HG02678 (cell line): ENCODE measurements around the gene OR2K2.
A peak's percentile ranks its signal among the peaks of the same experiment; 100 is the strongest.
"Not testable (repeated sequence)": the region's sequence is repeated elsewhere in the genome, so short reads cannot be mapped to it uniquely, and the experiment has no call there.

Source experiments
- ATAC-seq: cut with Tn5 transposase; IDR thresholded peaks from one replicate; pipeline ENCODE4 v1.9.1; 2021; ENCODE audit warnings: mild to moderate bottlenecking, moderate library complexity; ENCODE audit not compliant: unreplicated experiment

OR2K2 gene

DNA sequence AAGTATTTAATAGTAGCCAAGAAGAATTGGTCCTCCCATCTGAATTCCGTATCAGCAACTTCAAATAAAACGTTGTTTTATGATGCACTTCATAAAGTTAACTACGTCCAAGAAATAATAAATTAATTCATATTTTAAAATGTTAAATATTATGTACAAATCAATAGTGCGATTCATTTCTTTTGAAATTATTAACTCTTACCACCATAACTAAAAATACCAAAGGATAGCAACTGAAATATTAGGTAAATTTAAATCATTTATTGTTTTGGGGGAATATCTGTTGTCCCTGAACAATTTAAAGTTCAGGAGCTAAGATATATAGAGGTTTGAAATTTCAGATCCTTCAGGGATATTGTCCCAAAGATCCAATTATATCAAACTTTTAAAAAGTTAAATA is at the start of gene OR2K2:
OR2K2 (minus strand) TSS at position 101 of the 400 bp plus-strand sequence. CDS start 1,791 bp downstream, outside the sequence.
- ATAC-seq: no peak

DNA sequence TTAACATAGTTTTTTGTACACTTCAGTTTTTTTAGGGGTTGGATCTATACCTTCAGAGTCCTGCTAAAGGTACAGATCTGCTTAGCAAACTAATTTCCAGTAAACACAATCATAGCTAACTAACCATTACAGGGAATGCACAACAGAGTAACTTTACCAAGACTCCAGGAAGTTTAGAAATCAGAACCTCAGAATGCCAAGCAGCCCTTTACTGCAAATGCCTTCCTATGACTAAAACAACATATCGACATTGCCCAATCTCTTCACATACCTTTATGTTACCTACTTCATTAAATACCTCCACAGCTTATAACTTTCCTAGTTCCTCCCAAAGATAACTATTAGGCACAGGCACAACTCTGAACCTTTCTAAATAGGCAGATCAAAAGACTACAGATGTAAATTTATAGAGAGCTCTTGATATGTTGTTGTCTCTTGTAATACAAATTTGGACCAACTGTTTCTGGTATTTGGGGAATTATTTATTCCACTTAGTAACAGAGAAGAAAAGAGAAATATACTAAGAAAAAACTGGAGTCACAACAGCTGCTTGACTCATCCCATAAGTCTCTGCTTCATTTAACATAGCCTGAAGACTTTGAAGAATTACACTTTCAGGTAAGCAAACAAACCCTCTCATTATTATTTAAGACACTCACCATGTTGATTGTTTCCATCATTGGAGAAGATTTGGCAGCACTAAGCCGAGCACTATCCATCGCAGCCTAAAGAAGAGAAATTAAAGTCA is 46.0 kb upstream of the OR2K2 start:
- ATAC-seq: no peak

DNA sequence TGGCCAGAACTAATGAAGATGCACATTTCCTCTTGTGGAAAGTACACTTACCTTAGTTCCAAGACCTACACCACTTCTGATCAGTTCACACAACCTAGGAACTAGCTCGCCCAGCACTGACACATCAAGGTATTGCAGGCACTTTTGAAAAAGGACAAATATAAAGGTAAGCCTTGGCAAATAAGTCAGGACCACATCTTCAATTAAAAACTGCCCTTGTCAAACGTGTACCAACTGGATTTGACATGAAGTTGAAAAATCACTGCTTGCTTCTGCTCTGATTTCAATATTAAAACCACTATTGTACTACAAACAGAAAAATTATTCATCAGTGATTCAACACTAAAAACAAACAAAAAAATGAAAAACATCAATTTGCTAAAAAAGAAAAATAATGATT is 45.0 kb upstream of the OR2K2 start:
- no peak for ATAC-seq

DNA sequence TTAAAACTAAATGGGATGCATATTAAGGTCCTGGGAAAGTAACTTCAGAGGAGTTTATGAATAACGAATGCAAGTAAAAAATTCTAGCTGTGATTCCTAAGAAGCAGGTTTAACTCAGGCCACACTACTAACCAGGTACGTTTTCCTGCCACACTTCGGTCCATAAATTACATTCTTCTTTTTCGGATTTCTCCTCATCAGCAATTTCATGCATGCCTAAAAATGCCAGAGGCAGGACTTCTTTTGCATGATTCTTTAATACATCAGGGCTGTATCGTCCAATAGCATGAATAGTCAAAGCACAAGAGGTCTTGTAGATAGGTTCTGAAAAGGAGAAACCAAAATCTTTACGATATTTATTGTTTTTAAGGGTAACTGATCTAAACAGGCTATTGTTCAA is 42.3 kb upstream of the OR2K2 start:
- ATAC-seq: no peak

DNA sequence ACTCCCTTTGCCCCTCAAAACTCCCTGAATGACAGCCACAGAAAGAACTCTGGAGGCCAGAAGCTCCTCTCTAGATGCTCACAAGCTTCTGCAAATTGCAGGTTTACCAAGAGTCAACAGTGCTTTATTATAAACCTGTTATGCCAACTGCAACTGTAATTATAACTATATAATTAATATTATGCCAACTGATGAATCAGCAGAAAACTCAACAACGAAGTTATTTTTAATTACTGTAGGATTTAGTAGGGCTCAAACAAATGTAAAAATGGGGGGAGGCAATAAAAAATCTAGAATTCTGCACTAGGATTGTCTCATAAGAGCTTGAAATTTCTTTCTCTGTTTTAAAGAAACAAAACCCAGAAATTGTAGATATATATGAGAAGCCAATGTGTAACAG is 37.0 kb upstream of the OR2K2 start:
- ATAC-seq: no peak

DNA sequence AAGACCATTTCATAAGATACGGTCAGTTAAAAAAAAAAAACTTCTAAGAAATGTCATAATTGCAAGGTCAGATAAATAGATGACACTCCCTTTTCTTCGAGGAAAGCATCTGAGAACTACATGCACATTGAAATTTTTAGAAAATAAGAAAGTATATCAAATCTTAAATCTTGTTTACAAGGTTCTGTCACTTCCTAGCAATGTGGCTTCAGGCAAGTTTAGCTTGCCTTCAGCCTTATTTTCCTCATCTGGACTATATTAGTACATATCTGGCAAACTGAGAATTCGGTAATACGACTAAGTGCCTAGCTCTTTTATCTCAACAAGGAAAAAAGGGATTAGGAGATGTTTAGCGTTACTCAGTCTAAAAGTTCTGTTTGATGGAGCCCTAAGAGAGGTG is 32.5 kb upstream of the OR2K2 start:
- no peak for ATAC-seq

GRCh38 chr9:111360881-111361280 is 30.9 kb upstream of the OR2K2 start:
- ATAC-seq: peak; percentile 43

GRCh38 chr9:111356481-111357244 is 26.6 kb upstream of the OR2K2 start:
- ATAC-seq: no peak

DNA sequence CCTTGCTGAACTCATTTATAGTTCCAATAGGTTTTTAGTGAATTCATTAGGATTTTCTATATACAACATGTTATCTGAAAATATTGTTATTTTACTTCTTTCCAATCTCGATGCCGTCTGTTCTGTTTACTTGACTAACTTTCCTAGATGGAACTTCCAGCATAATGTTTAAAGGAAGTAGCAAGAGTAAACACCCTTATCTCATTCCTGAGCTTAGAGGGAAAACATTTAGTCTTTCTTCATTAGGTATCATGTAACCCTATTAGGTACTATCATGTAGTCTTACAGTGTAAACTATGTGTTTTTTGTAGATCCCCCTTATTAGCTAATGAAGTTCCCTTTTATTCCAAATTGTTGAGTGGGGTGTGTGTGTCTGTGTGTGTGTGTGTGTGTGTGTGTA is 22.5 kb upstream of the OR2K2 start:
- no peak for ATAC-seq

DNA sequence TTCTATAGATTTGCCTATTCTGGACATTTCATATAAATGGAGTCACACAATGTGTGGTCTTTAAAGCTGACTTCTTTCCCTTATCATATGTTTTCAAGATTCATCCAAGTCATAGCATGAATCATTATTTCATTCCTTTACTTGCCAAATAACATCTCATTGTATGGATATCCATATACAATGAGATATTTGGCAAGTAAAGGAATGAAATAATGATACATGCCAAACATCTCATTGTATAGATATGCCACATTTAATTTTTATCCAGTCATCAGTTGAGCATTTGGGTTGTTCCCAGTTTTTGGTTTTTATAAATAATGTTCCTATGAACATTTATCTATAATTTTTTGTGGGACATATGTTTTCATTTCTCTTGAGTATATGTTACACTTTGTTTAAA is 20.5 kb upstream of the OR2K2 start:
- ATAC-seq: no peak

GRCh38 chr9:111349766-111350165 is 19.7 kb upstream of the OR2K2 start:
- no peak for ATAC-seq

DNA sequence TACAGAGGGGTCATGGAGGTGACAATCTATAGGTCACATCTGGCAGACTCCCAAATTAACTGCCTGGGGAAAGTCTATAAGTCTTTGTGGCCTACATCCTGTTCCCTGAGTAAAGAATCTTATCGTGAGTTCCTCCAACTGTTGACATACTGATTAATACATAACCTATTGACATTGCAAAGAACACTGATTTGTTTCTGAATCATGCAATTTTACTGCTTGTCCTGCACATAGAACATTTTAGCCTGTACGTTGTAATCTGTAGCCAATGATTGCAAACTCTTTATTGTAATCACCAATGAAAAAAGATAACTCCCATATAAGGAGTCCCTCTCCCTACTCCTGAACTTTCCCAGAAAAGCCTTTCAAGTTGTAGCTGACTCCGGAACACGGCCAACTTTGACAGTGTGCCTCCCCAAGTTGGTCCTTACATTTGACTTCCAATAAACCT is 18.8 kb upstream of the OR2K2 start:
- ATAC-seq: no peak

- not testable (repeated sequence) for ATAC-seq
These were observed 4.4 kb upstream of the OR2K2 start for GRCh38 chr9:111334318-111334863.

DNA sequence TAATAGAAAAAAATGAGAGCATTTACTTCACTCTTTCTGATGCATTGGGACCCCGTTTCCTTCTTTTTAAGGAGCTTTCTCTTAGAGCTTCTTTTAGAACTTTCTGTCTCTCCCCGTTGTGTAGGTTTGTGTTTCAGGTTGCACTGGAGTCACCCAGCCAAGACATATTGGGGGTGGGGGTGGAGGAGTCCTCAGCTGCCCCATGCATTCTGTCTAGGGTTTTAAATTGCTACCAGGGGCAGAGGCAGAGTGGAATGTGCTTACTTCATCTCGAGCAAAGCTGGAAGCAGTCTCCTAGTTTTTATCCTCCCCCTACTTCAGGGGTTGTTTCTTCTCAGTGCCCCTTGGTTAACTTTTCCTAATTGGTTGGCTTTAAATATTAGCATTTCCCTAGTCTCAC is 9.4 kb downstream of the OR2K2 start:
- ATAC-seq: no peak

DNA sequence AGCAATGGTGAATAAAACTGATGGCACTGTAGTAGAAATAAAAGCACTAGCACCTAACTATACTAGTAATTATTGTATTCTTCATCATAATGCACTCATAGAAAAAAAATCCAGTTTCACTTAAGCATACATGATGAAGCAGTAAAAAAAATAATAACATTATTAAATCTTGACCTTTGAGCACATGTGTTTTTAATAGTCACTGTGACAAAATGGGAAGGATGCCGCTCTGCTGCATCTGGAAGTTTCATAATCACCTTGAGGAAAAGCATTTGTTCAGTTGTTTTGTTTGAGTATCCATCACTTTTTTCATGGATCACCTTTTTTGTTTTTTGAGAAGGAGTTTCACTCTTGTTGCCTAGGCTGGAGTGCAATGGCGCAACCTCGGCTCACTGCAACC is 13.2 kb downstream of the OR2K2 start:
- ATAC-seq: no peak

DNA sequence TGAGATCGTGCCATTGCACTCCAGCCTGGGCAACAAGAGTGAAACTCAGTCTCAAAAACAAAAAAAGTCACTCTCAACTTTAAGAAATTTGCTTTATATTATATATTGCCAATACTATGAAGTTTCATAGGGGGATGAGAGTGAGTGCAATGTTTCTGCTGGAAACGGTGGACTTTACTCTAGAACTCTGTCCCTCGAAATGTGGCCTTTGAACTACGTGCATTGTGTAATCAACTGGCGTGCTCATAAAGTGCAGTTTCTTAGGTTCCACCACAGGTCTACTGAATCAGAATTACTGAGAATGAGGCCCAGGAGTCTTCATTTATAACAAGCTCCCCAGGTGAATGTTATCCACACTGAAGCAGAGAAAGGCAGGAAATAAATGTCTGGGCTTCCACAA is 24.1 kb downstream of the OR2K2 start:
- no peak for ATAC-seq

- not testable (repeated sequence) for ATAC-seq
These were observed 26.0 kb downstream of the OR2K2 start for GRCh38 chr9:111304000-111304399.

DNA sequence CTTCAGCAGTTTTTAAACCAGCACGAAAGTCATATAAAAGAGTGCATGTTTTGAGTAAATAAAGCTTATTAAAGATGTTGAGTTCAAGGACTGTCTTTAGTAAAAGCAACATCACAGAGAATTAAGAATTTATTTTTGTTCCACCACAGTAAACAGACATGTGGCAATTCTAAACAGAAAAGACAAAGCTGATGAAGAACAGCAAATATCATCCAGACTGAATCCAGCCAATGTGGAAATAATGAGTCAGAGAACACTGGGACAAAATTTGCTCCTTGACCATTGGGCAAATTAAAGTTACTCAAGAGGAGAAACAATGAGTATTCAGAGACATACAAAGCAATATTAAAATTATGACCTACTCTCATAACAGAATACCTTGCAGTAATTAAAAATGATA is 28.8 kb downstream of the OR2K2 start:
- no peak for ATAC-seq

DNA sequence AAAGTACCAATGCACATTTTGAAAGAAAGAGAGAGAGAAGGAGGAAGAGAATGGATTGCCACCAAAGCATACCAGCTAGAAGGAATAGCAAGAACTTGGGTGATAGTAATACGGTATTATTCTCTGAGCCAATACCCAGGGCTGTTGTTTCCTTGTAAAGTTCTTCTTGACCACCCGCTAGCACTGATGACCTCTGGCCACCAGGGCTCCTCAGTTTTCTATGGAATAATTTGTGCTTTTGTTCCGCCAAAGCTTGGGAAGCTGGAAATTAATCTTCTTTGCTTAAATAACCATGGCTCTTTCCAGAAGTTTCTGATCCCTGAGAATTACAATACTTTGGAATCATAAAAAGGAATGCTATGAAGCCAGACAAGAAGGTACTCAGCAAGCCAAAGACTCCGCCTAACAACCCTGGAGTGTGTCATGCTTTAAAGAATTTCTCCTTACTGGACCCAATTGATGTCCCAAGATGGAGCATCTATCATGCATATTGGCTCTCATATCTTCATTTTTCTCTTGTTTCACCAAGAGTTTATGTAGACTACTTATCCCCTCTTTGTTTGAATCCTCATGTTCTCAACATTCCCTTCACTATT is 29.8 kb downstream of the OR2K2 start:
- ATAC-seq: no peak

- not testable (repeated sequence) for ATAC-seq
These were observed 30.4 kb downstream of the OR2K2 start for GRCh38 chr9:111299599-111299966.

DNA sequence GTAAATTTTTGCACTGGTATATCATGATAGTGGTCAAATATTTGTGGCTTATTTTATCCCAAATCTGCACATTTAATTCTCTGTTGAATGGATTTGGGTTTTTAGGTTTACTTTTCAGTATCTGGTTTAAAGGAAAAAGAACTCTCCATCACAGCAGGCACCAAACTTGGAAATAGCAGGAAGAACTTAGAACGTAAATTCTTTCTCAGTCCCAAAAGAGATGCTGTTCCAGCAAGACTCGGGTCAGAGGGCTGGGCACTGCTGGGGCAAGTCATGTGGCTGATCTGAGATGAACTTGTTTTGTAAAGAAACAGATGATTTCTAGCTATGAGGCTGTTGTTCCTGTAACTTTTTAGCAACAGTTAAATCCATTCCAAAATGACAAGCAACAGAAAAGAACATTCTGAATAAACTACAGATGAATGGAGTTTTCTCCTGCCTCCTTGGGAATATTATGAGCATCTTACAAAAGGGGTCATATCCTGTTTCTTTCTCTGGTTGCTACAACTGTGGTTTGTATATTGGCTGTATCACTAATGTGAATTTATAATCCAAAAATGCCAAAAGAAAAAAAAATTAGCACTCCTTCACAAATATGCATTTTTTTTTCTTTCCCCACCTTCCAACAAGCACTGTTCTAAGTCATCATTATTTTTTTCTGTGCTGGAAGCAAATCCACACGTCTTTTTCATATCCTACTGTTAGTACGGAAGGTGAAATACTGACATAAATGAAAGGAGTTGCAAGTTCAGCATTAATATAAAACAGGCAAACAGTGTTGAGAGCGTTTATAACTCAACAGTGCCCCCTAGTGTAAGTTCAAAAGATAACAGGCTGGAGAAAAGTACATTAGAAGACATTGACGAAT is 31.1 kb downstream of the OR2K2 start:
- ATAC-seq: peak; percentile 57
